GM03348 (cell line): ENCODE results near the gene PFKM.

ENCODE experiments used
- DNase-seq: peaks from one replicate; pipeline ENCODE4 v3.0.0; 2012; ENCODE audit warnings: low spot score

Gene PFKM

GRCh38 chr12:48187916-48188695 is 68.9 kb downstream of the PFKM start:
- no peak for DNase-seq

GRCh38 chr12:48189331-48190125 is 70.4 kb downstream of the PFKM start:
- DNase-seq: peak; percentile 70

GRCh38 chr12:48191096-48191495 is 71.9 kb downstream of the PFKM start:
- no peak for DNase-seq

- no peak for DNase-seq
Observed at GRCh38 chr12:48192861-48193260, 73.7 kb downstream of the PFKM start.

- DNase-seq: no peak
Observed at GRCh38 chr12:48193623-48194022, 74.5 kb downstream of the PFKM start.

- DNase-seq: no peak
Observed at GRCh38 chr12:48194799-48195201, 75.6 kb downstream of the PFKM start.
